GM12892 (cell line): ENCODE results near the gene PHF21A.

Experiments used
- POLR2A ChIP-seq: IDR thresholded peaks from 2 replicates; pipeline ENCODE4 v1.6.1; 2011; ENCODE audit warnings: low read depth, low read length, control low read depth
- TAF1 ChIP-seq: IDR thresholded peaks from 2 replicates; pipeline ENCODE4 v1.6.1; 2011; ENCODE audit warnings: low read depth, mild to moderate bottlenecking, control low read depth, low read length, borderline replicate concordance

GRCh38 chr11:45973601-45974000 lies 147.7 kb downstream of the PHF21A start:
- TF ChIP-seq POLR2A (no peak), TAF1 (no peak)
